Common myeloid progenitor, CD34-positive (primary cell): ENCODE measurements around the gene RUNX2.

ENCODE experiments used
- CTCF ChIA-PET: fragments of 350-600 bp; sonication (Branson Sonifier 250); formaldehyde crosslinking; loops from one replicate; lab custom pipeline; 2021; ENCODE audit warnings: antibody characterized with exemption; lab: Charles Lee
- POLR2A ChIA-PET: fragments of 350-600 bp; sonication (Branson Sonifier 250); formaldehyde crosslinking; loops from one replicate; lab custom pipeline; 2021; ENCODE audit warnings: antibody characterized with exemption; lab: Charles Lee
- DNase-seq, 3 donors: peaks; one replicate each; pipeline versions ENCODE4 v3.0.0 to v3.0.0-alpha.2; 2013
- H3K27ac ChIP-seq, 2 experiments: 1 replicate in 1 of 2; 2 replicates in 1 of 2; pipeline ENCODE4 v1.7.0; 2013; ENCODE audit warnings: inconsistent platforms in 2 of 2, low read length in 2 of 2, mild to moderate bottlenecking in 2 of 2, low read depth in 1 of 2, moderate library complexity in 1 of 2; ENCODE audit not compliant: severe bottlenecking in 2 of 2, insufficient read depth in 1 of 2, poor library complexity in 1 of 2
- H3K27me3 ChIP-seq, 5 experiments: replicated peaks in 2 of 5; 1 replicate in 3 of 5; 2 replicates in 2 of 5; pipeline versions ENCODE4 v1.6.1 to v1.7.0; 2013; ENCODE audit warnings: low read length in 4 of 5, mild to moderate bottlenecking in 2 of 5, moderate library complexity in 2 of 5, inconsistent platforms in 1 of 5; ENCODE audit not compliant: insufficient read depth in 5 of 5, control insufficient read depth in 4 of 5
- H3K36me3 ChIP-seq, 4 experiments: 1 replicate in 2 of 4; 2 replicates in 2 of 4; pipeline versions ENCODE4 v1.6.1 to v1.7.0; 2013; ENCODE audit warnings: low read length in 3 of 4, control low read depth in 1 of 4, mild to moderate bottlenecking in 1 of 4; ENCODE audit not compliant: control insufficient read depth in 4 of 4, insufficient read depth in 4 of 4
- H3K4me1 ChIP-seq, 4 experiments: 1 replicate in 3 of 4; 2 replicates in 1 of 4; pipeline versions ENCODE4 v1.6.1 to v1.7.1; 2013; ENCODE audit warnings: low read length in 3 of 4, mild to moderate bottlenecking in 3 of 4, control low read depth in 1 of 4, inconsistent platforms in 1 of 4, moderate library complexity in 1 of 4; ENCODE audit not compliant: control insufficient read depth in 4 of 4, insufficient read depth in 4 of 4; ENCODE audit errors: control extremely low read depth in 1 of 4
- H3K4me3 ChIP-seq, 7 experiments: 1 replicate in 4 of 7; 2 replicates in 3 of 7; pipeline versions ENCODE4 v1.5.1 to v1.7.0; 2013; ENCODE audit warnings: mild to moderate bottlenecking in 7 of 7, low read length in 6 of 7, moderate library complexity in 6 of 7, inconsistent platforms in 2 of 7, low read depth in 2 of 7, control low read depth in 1 of 7; ENCODE audit not compliant: insufficient read depth in 4 of 7, control insufficient read depth in 1 of 7; ENCODE audit errors: extremely low read depth in 1 of 7
- H3K9me3 ChIP-seq, 5 experiments: 1 replicate in 4 of 5; 2 replicates in 1 of 5; pipeline versions ENCODE4 v1.6.1 to v1.7.1; 2013; ENCODE audit warnings: low read length in 4 of 5, mild to moderate bottlenecking in 2 of 5, inconsistent platforms in 1 of 5, low read depth in 1 of 5, moderate library complexity in 1 of 5; ENCODE audit not compliant: control insufficient read depth in 4 of 5, insufficient read depth in 2 of 5; ENCODE audit errors: control extremely low read depth in 1 of 5
- WGBS: methylation state at CpG from one replicate; pipeline ENCODE4 v1.1.5; 2013; ENCODE audit not compliant: insufficient coverage; 5-methylcytosine and 5-hydroxymethylcytosine counted together

RUNX2 gene

GRCh38 chr6:45597424-45597823 is 269.3 kb downstream of the RUNX2 start:
- H3K36me3 ChIP-seq = no peaks in the 10 kb centered on the region
- no peaks in the 10 kb centered on the region for H3K27me3 ChIP-seq
- no peak overlapping the region for H3K27ac ChIP-seq
- peaks cover 0 to 14% (median 3%) of the 10 kb centered on the region in 5 experiments for H3K9me3 ChIP-seq
- DNase-seq = no peak
- H3K4me1 ChIP-seq = no peaks in the 10 kb centered on the region
- ChIA-PET CTCF (no interaction called here), POLR2A (no interaction called here)
- no peak overlapping the region for H3K4me3 ChIP-seq
- WGBS = 97% methylated on average over 3 of the region's 5 CpGs

- ChIA-PET CTCF (no interaction called here), POLR2A (no interaction called here)
- Histone ChIP-seq H3K4me3 (no peak overlapping the region), H3K9me3 (peaks cover 2 to 16% (median 3%) of the 10 kb centered on the region in 5 experiments), H3K27ac (no peak overlapping the region), H3K36me3 (no peaks in the 10 kb centered on the region), H3K27me3 (no peaks in the 10 kb centered on the region), H3K4me1 (no peaks in the 10 kb centered on the region)
- DNase-seq = no peak
Observed at GRCh38 chr6:45599053-45599452, 270.9 kb downstream of the RUNX2 start.

- Histone ChIP-seq H3K36me3 (no peaks in the 10 kb centered on the region), H3K4me1 (peaks cover 0 to 3% (median 2%) of the 10 kb centered on the region in 4 experiments), H3K4me3 (no peak overlapping the region), H3K27ac (no peak overlapping the region), H3K9me3 (peaks cover 0 to 5% (median 1%) of the 10 kb centered on the region in 5 experiments), H3K27me3 (no peaks in the 10 kb centered on the region)
- DNase-seq = no peak
- ChIA-PET CTCF (interaction anchor here (1.0 kb wide), 1 partner anchor 23 kb away, joined by 3 read pairs; no protein-coding TSS in a partner anchor), POLR2A (no interaction called here)
- no CpG with 5 or more reads among the region's 1 CpG for WGBS
Observed at GRCh38 chr6:45605971-45606370, 277.8 kb downstream of the RUNX2 start.

GRCh38 chr6:45606831-45607400 is 278.8 kb downstream of the RUNX2 start:
- POLR2A ChIA-PET = no interaction called here
- Histone ChIP-seq H3K4me3 (no peak overlapping the region), H3K4me1 (peaks cover 0 to 7% (median 5%) of the 10 kb centered on the region in 4 experiments), H3K27ac (no peak overlapping the region), H3K9me3 (peaks cover 0 to 5% (median 1%) of the 10 kb centered on the region in 5 experiments), H3K36me3 (no peaks in the 10 kb centered on the region), H3K27me3 (no peaks in the 10 kb centered on the region)
- DNase-seq = no peak
- CTCF ChIA-PET = interaction anchor here (1.0 kb wide), 2 partner anchors 22 to 34 kb away, joined by 3 read pairs; no protein-coding TSS in a partner anchor
- 100% methylated on average over 1 of the region's 7 CpGs for WGBS

GRCh38 chr6:45607798-45608197 is 279.7 kb downstream of the RUNX2 start:
- no peak overlapping the region for H3K27ac ChIP-seq
- H3K4me1 ChIP-seq = peaks cover 0 to 7% (median 5%) of the 10 kb centered on the region in 4 experiments
- H3K4me3 ChIP-seq = no peak overlapping the region
- POLR2A ChIA-PET = no interaction called here
- WGBS = 100% methylated on average over 2 of the region's 4 CpGs
- CTCF ChIA-PET = no interaction called here
- H3K36me3 ChIP-seq = no peaks in the 10 kb centered on the region
- no peaks in the 10 kb centered on the region for H3K27me3 ChIP-seq
- H3K9me3 ChIP-seq = peaks cover 0 to 5% (median 1%) of the 10 kb centered on the region in 5 experiments
- no peak for DNase-seq

GRCh38 chr6:45608252-45608913 is 280.3 kb downstream of the RUNX2 start:
- WGBS = 96% methylated on average over 8 of the region's 10 CpGs
- Histone ChIP-seq H3K27ac (no peak overlapping the region), H3K4me1 (peaks cover 0 to 7% (median 5%) of the 10 kb centered on the region in 4 experiments), H3K9me3 (peaks cover 0 to 5% (median 1%) of the 10 kb centered on the region in 5 experiments), H3K4me3 (no peak overlapping the region), H3K36me3 (no peaks in the 10 kb centered on the region), H3K27me3 (no peaks in the 10 kb centered on the region)
- no peak for DNase-seq
- POLR2A ChIA-PET = no interaction called here
- CTCF ChIA-PET = no interaction called here

- H3K4me3 ChIP-seq = no peak overlapping the region
- no peaks in the 10 kb centered on the region for H3K9me3 ChIP-seq
- H3K27me3 ChIP-seq = no peaks in the 10 kb centered on the region
- no peak for DNase-seq
- 100% methylated on average over 6 of the region's 6 CpGs for WGBS
- peaks cover 0 to 7% (median 5%) of the 10 kb centered on the region in 4 experiments for H3K4me1 ChIP-seq
- CTCF ChIA-PET = no interaction called here
- H3K36me3 ChIP-seq = no peaks in the 10 kb centered on the region
- H3K27ac ChIP-seq = no peak overlapping the region
- POLR2A ChIA-PET = no interaction called here
Observed at GRCh38 chr6:45609141-45609638, 281.1 kb downstream of the RUNX2 start.
